Measurements from ENCODE around the gene RPLP1.

RPLP1 gene

GRCh38 chr15:69499521-69500211, 47.0 kb downstream of the RPLP1 start:
- no peak for DNase-seq (ENCODE audit: low read depth)
- H3K4me3 ChIP-seq (ENCODE audit: low read depth, low read length) = no peak overlapping the region
- no peak for TF ChIP-seq CTCF (IDR thresholded peaks at IDR 0.05; ENCODE audit: control insufficient read depth, extremely low read depth, insufficient read depth)

GRCh38 chr15:69500339-69500738, 47.7 kb downstream of the RPLP1 start:
- no peak for TF ChIP-seq CTCF (IDR thresholded peaks at IDR 0.05; ENCODE audit: control insufficient read depth, extremely low read depth, insufficient read depth)
- H3K4me3 ChIP-seq (ENCODE audit: low read depth, low read length) = no peak overlapping the region
- no peak for DNase-seq (ENCODE audit: low read depth)

- no peak overlapping the region for H3K4me3 ChIP-seq (ENCODE audit: low read depth, low read length)
- DNase-seq (ENCODE audit: low read depth) = no peak
- TF ChIP-seq CTCF (IDR thresholded peaks at IDR 0.05; ENCODE audit: control insufficient read depth, extremely low read depth, insufficient read depth) = no peak
Observed at GRCh38 chr15:69501456-69501855, 48.8 kb downstream of the RPLP1 start.

GRCh38 chr15:69502470-69503045, 49.9 kb downstream of the RPLP1 start:
- no peak for DNase-seq (ENCODE audit: low read depth)
- 0 out of 2 replicates have a peak, but pooled peaks have one; percentile 12 for TF ChIP-seq CTCF (IDR thresholded peaks at IDR 0.05; ENCODE audit: control insufficient read depth, extremely low read depth, insufficient read depth)
- H3K4me3 ChIP-seq (ENCODE audit: low read depth, low read length) = no peak overlapping the region

- DNase-seq (ENCODE audit: low read depth) = no peak
- no peak overlapping the region for H3K4me3 ChIP-seq (ENCODE audit: low read depth, low read length)
- TF ChIP-seq CTCF (IDR thresholded peaks at IDR 0.05; ENCODE audit: control insufficient read depth, extremely low read depth, insufficient read depth) = no peak
Observed at GRCh38 chr15:69504352-69505040, 51.9 kb downstream of the RPLP1 start.

All from LNCaP clone FGC (cell line).